Activated naive CD4-positive, alpha-beta T cell treated with anti-CD3 and anti-CD28 coated beads, Interleukin-2, amount 50 U/mL, for 72 hours (primary cell): ENCODE results near the gene TMEM106C. TPM values are rescaled to one million over a fixed set of nuclear protein-coding genes. Genes with fewer than 3 reads are reported as not detected.

Experiments used
- ATAC-seq, 2 donors: fragments of 150-1000 bp; cut with Tn5 transposase; 2 replicates each; pipeline ENCODE4 v1.10.0; 2021; ENCODE audit warnings: mild to moderate bottlenecking in 2 of 2, moderate library complexity in 2 of 2
- DNase-seq, 2 donors: peaks; one replicate each; pipeline ENCODE4 v3.0.0; 2021 to 2022; ENCODE audit warnings: low spot score in 2 of 2
- H3K27ac Mint-ChIP-seq, 2 donors: one replicate each; pipeline ENCODE4 v1.8.0; 2022; ENCODE audit warnings: mild to moderate bottlenecking in 2 of 2, mixed read lengths in 2 of 2
- H3K36me3 Mint-ChIP-seq, 2 donors: one replicate each; pipeline ENCODE4 v1.8.0; 2022; ENCODE audit warnings: mixed read lengths in 2 of 2
- H3K9me3 Mint-ChIP-seq, 2 donors: one replicate each; pipeline ENCODE4 v1.8.0; 2022; ENCODE audit warnings: mixed read lengths in 2 of 2
- total RNA-seq, 2 donors: library from RNA; stranded (reverse); gene quantifications; one replicate each; pipeline ENCODE4 v1.2.3, GENCODE V29; 2022

The TMEM106C gene
- total RNA-seq, 2 donors from 2014 or later: 134 to 305 TPM

DNA sequence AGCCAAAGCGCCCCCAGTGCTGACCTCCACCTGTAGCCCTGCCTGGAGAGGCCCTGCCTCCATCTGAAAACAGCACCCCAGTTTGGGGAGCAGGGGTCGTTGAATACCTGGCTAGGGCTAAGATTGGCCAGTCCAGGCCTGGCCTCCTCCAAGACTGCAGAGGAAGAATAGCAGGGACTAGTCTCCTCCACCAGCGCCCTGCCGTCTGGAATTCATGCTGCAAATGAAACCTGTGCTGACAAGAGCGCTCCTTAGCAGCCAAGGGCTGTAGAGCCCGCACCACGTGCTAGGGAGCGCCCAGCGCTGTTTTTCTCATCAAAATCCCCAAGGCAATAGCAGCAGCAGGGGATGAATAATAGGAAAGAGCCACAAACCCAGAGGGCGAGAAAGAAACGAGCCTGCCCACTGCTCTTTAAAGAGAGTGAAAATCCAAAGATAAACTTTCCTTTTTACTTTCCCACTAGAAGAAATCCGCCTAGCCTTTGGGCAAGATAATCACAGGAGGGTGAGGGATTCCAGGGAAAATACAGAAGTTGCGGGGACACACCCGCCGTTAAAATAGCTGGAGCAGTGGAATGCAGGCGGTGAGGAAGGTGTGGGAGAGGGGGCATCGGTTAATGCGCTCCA, 37.6 kb downstream of the TMEM106C start:
- H3K36me3 Mint-ChIP-seq: peaks cover 5 to 11% of the 10 kb centered on the region in 2 donors
- no peaks in the 10 kb centered on the region for H3K9me3 Mint-ChIP-seq
- peak overlapping the region in 1 of 2 donors; percentile 88 for H3K27ac Mint-ChIP-seq
- DNase-seq: no peak
- ATAC-seq: peak; percentile 5 to 33

DNA sequence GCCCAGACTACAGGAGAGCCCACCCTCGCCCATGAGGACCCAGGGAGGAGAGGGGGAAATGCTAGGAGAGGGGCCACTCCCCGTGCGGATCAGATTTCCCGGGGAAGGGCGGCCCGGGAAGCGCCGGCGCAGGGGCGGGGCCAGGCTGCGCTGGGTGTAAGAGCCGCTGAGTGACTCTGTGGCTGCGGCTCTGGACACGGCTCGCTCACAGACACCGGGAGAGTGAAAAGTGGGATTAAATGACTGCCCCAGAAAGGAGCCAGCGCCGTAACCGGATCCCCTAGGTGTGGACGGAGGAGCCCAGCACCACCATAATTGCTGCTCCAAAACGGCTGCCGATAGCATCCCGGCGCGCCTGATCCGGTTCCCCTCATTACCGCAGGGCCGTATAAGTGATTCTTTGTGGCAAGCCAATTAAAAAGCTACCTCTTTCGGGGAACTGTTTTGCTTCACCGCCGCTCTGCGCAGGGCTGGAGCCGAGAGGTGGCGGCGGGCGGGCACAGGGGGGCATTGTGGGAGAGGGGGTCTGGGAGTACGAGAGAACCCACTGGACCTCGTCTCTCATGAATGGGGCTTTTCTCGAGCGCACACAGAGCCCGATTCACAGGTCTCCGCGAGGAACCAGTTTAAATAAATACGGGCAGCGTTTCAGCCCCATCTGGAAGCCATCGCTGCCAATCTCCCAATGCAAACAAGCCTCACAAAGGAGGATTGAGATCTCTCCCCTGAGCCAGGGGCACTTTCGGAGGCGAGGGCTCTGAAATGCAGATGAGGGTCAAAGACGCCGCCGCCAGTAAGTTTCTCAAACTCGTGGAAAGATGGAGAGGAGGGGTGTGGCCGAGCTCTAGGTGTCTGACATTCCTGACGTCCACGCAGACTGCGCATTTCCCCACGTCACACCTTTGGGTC, 38.4 kb downstream of the TMEM106C start:
- Mint-ChIP-seq H3K27ac (peak overlapping the region in 1 of 2 donors; percentile 88), H3K9me3 (no peaks in the 10 kb centered on the region), H3K36me3 (peaks cover 5 to 11% of the 10 kb centered on the region in 2 donors)
- DNase-seq (no peak), ATAC-seq (peak; percentile 40 to 42)

DNA sequence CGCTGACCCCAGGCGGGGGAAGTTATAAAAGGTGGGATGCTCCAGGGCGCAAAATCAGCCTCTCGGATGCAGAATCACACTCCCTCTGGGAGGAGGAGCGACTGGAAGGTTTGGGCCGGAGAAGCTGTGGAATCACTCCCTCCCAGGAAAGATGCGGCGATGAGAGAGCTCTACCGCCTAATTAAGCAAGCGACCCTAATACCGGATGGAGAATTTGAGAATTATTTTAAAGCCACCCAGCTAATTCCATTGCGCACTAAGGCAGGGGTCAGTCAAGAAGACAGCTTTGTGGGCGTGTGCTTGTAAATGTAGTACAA, 39.0 kb downstream of the TMEM106C start:
- Mint-ChIP-seq H3K36me3 (peaks cover 5 to 11% of the 10 kb centered on the region in 2 donors), H3K27ac (no peak overlapping the region), H3K9me3 (no peaks in the 10 kb centered on the region)
- no peak for ATAC-seq
- no peak for DNase-seq

DNA sequence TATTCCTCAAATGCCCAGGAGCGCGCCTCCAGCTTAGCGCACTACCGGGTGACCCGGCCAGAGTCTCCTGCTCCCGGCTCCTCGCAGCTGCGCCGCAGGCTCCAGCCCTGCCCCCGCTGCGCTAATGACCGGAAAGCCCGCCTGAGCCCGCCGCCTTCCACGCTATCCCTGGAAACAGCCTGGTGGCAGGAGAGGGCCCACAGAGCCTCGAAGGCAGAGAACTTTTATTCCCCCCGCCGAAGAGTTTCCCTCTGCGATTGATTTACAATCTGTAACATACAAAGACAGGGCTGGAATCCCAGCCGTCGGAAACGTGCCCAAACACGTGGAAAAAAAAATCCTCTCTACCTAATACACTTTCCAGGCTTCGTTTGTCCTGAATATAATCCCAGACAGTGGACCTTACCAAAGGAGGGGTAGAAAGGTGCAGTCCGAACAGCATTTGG, 39.4 kb downstream of the TMEM106C start:
- DNase-seq (no peak), ATAC-seq (no peak)
- Mint-ChIP-seq H3K36me3 (peaks cover 5 to 11% of the 10 kb centered on the region in 2 donors), H3K9me3 (no peaks in the 10 kb centered on the region), H3K27ac (no peak overlapping the region)

DNA sequence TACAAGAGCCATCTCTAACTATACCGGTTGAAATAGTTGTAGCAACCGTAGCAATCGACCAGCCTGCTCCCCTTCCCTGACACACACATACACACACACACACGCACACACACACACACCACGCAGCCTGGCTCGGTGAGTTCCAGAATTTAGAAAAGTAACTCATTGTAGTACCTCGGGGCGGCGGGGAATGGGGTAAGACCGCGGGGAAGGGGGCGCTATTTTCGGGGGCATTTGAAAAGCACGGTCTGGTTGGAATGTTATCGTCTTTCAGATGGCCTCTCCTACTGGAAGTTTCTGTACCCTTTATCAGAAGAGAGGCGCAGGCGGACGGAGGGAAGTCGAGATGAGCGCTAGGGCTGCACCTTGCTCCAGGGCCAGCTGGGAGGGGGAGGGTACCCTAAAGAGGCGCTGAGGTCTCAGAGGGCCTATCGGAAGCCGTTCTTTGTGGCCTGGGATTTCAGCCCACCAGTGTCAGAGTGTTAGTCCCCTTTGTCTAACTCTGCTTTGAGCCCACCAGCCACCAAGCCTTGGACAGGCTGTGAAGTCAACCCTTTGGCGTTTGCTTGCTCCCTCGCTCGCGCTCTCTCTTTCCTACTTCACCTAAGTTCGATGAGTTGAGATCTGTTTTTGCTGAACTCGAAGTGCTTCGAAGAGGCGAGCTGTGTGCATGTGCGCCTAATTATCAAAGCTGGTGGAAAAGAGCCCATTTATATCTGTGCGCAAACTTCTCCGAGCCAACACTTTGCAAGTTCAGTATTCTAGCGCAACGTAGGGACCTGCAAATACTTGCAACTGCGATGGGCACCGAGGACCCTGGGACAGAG, 40.0 kb downstream of the TMEM106C start:
- Mint-ChIP-seq H3K27ac (no peak overlapping the region), H3K9me3 (no peaks in the 10 kb centered on the region), H3K36me3 (peaks cover 5 to 11% of the 10 kb centered on the region in 2 donors)
- DNase-seq (no peak), ATAC-seq (peak in 1 of 2 donors; percentile 29)

DNA sequence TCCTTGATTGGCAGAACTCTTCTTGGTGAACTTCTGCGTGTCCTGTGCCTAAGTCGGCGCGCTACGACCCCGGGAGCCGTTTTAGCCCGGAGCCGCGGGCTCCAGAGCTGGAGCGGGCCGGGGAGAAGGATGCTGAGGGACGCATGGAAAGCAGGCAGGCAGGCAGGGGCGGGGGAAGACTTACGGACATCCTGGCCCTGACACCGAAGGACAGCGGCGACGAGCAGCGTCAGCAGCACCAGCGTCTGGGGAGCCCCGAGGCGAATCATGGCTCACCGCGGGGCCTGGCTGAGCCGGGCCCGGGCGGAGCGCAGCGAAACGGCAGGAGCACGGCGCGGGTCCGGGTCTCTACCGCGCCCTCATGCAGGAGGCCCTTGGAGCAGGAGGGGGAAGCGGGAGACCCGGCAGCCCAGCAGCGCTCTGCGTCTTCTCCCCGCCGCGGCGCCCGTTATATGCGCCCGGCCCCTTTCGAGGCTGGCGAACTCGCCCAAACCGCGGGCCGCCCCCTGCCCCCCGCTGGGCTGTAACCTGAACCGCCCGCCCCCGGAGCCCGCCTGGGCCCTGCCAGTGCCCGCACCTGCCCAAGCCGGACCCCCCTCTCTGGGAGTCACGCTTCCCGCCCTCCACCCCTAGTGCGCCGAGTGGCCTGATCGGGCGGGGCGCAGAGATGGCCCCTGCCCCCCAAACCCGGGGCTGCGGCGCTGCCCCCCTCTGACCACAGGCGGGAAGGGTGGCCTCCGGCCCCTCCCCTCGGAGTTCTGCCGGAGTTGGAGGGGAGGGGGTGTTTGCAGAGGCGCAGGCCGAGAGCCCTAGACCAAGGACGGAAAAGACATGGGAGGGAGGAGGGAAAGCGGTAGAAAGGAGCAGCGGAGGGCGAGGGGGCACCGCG, 40.9 kb downstream of the TMEM106C start, which contains the start of gene COL2A1:
TSS of gene COL2A1 (minus strand) at position 424 of the 889 bp plus-strand sequence. CDS start at position 269, 155 bp downstream.
- DNase-seq (peak in 1 of 2 donors; percentile 49), ATAC-seq (peak; percentile 60 to 64)
- H3K36me3 Mint-ChIP-seq: peaks cover 5 to 11% of the 10 kb centered on the region in 2 donors
- H3K9me3 Mint-ChIP-seq: no peaks in the 10 kb centered on the region
- no peak within 1 kb of the TSS for H3K27ac Mint-ChIP-seq

DNA sequence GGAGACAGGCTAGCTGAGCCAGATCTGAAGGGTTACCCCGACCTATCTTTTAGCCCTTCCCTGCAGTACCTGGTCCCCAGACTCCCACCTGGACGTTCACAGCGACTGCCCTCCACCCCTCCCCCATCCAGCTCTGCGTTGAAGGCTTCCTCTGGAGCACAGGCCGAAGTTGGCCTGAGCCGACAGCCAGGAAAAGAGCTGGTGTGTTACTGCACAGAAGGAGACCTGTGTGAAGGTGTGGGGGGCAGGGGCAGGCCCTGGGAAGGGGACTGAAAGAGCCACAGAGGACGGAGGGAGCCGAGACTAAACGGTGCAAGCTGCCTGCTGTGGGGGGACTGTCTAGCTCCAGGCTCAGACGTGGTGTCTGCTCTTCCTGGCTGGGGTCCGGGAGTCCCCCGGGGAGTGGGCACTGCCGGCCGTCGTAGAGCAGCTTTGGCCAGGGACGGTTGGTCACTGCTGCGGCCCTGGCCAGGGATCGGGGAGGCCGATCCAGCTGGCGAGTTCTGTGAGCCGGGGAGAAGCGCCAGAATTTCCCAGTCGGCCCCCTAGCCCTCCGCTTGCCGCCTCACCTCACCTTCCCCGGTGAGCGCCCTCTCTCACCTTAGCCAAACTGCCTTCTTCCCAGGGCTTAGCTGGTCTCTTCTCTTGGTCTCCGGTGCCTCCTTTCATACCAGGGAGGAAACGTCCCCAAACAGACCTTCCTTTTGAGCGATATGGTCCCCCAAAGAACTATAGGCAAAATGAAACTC, 41.8 kb downstream of the TMEM106C start:
- Mint-ChIP-seq H3K27ac (no peak overlapping the region), H3K9me3 (no peaks in the 10 kb centered on the region), H3K36me3 (peaks cover 5 to 11% of the 10 kb centered on the region in 2 donors)
- ATAC-seq (no peak), DNase-seq (no peak)

DNA sequence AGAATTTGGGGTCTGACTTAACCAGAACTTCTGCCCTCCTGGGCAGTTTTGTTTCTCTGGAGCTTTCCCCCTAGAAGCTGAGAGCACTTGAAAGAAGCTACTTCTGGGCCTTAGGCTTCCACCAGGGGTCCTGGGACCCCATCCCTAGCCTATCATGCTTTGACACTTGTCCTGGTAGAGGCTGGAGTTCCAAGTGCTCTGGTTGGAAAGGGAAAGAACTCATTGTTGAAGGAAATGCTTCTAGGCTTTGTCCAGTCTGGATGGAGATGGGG, 42.3 kb downstream of the TMEM106C start:
- H3K36me3 Mint-ChIP-seq: peaks cover 5 to 11% of the 10 kb centered on the region in 2 donors
- ATAC-seq: no peak

DNA sequence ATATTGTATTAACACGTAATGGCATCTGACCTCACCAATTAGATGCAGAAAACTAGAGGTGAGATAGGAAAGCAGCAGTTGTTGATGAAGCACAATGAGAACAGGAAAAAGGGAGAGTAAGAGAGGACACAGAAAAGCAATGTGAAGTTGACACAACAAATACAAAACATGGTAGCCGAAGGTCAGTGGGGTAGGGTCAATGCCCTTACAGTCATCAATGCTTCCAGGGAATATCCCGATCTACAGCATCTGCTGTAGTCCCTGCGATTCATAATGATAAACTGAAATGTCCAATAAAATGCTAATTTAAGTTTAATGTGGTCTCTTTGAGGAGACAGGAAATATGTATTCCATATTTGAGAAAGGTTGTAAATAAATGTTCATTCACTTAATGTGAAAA, 43.8 kb downstream of the TMEM106C start:
- no peak overlapping the region for H3K27ac Mint-ChIP-seq
- ATAC-seq (no peak), DNase-seq (no peak)
- H3K36me3 Mint-ChIP-seq: peaks cover 0 to 11% of the 10 kb centered on the region in 2 donors
- no peaks in the 10 kb centered on the region for H3K9me3 Mint-ChIP-seq

More for the DNA sequence above, 42.3 kb downstream of the TMEM106C start:
- no peaks in the 10 kb centered on the region for H3K9me3 Mint-ChIP-seq
- DNase-seq: no peak
- no peak overlapping the region for H3K27ac Mint-ChIP-seq

DNA sequence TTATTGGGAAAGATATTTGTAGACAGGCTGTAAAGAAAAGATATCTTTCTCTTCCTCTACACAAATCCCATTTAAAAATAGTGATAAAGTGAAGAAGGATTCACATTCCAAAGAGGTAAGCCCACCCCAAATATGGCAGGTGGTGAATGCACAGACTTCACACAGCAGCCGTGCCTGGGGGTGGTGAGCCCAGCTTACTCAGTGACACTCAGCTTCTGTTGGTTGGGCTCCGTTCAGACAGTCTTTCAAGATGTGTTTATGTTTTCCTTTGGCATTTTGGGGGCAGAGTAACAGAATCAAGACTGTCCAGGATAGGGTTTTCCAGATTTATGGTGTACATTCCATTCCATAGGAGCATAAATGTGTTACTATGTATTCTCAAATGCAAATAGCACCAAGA, 45.0 kb downstream of the TMEM106C start:
- Mint-ChIP-seq H3K36me3 (peaks cover 0 to 10% of the 10 kb centered on the region in 2 donors), H3K27ac (no peak overlapping the region), H3K9me3 (no peaks in the 10 kb centered on the region)
- no peak for DNase-seq
- no peak for ATAC-seq

DNA sequence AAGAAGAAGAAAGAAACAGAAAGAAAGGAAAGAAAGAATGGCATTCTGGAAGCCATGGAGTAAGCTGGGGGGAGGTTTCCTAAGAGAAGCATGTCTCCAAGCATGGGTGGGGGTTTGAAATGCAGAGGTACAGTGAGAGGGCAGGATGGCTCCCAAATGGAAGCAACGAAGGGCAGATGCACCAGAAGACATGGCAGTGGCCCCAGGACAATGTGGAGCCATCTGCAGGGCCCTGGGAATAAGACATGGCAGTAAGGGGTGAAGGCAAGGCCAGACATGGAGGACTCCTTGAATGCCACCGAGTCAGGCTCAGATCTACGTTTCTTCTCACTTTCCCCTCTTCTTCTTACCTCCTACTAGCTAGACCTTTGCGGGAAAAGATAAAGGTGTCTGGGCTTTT, 45.6 kb downstream of the TMEM106C start:
- no peak overlapping the region for H3K27ac Mint-ChIP-seq
- DNase-seq (no peak), ATAC-seq (no peak)
- peaks cover 0 to 5% of the 10 kb centered on the region in 2 donors for H3K36me3 Mint-ChIP-seq
- H3K9me3 Mint-ChIP-seq: no peaks in the 10 kb centered on the region

DNA sequence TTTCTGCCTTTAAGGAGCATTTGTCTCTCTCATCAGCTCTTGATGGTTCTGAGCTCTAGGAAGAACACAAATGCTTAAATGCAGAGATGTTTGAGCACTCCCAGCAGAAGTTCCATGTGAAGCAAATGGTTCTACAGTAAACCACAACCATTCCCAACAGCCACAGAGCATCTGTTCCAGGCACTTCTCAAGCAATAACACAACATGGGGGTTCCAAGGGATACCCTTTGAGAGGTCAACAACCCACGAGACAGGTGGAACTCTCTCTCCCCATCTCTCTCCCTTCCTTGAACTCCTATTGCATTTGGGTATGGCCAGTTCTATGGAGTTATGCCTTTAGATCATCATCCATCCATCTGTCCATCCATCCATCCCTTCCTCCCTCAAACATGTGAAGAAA, 46.1 kb downstream of the TMEM106C start:
- no peak for DNase-seq
- ATAC-seq: no peak
- peaks cover 0 to 5% of the 10 kb centered on the region in 2 donors for H3K36me3 Mint-ChIP-seq
- H3K27ac Mint-ChIP-seq: no peak overlapping the region
- H3K9me3 Mint-ChIP-seq: no peaks in the 10 kb centered on the region

DNA sequence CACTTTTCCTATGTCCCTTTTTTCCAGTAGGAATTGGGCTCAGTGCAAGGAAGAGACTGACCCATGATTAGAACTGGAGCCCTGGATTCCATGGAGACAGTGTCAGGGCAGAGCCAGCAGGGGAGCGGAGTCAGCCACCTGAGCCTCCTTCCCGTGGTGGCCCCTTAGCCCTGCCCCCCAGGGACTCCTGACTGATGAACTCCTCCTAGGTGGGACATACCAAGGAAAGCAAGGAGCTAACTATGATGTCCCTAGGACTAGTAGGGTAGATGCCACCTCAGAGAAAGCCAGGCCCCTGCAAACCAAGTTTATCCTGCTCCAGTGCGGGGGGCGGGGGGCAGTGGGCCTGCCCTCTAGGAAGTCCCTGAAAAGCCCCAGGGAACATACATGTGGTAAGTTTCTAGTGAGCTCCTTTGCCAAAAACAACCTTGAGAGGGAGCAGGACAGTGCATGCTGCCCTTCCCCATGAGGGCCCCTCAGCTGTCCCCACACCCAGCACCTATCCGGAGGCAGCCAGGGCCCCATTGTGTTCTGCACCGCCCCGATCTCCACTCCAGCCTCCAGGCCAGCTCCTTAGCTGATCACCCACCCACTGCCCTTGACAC, 47.1 kb downstream of the TMEM106C start:
- ATAC-seq: no peak
- DNase-seq: no peak
- Mint-ChIP-seq H3K9me3 (no peaks in the 10 kb centered on the region), H3K36me3 (peaks cover 0 to 3% of the 10 kb centered on the region in 2 donors), H3K27ac (no peak overlapping the region)

DNA sequence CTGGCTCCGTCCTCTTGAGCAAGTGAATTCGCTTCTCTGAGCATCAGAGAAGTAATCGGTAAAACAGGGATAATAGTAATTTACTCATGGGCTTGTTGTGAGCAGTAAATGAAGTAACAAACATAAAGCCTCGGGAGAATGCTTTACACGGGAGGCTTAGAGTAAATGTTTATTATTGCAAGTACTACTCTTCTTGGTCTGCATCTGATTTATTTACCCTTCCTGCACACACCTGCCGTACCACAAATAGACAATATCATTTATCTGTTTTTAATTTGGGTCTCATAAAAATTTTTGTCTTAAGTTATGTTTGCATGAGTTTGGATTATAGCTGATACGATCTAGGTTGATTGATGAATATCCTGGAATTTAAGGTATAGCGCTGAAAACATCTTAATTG, 48.7 kb downstream of the TMEM106C start:
- DNase-seq: no peak
- H3K27ac Mint-ChIP-seq: no peak overlapping the region
- H3K36me3 Mint-ChIP-seq: no peaks in the 10 kb centered on the region
- H3K9me3 Mint-ChIP-seq: no peaks in the 10 kb centered on the region
- ATAC-seq: no peak

DNA sequence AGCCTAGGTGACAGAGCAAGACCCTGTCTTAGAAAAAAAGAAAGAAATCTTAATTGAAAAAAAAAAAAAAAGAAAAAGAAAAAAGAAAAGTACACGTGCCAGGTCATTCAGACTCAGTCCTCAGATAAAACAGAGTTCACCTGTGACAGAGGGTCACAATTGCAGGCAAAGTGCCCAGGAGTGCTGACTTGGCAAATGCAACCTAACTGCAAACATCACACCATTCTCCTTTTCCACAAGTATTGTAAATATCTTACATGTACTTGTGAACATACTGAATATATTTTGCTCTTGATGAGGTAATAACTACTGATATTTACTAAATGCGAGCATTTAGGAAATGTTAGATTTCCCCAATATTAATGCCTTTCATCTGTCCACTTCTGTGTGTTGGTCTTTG, 49.9 kb downstream of the TMEM106C start:
- H3K9me3 Mint-ChIP-seq: no peaks in the 10 kb centered on the region
- DNase-seq (no peak), ATAC-seq (no peak)
- no peak overlapping the region for H3K27ac Mint-ChIP-seq
- H3K36me3 Mint-ChIP-seq: no peaks in the 10 kb centered on the region
